A673 (cell line): ENCODE results near the gene APOA4.

Experiments
- EZH2 ChIP-seq: fragments of 200-600 bp; sonication (generic); IDR thresholded peaks from 2 replicates; pipeline ENCODE4 v1.6.1; 2017; ENCODE audit warnings: borderline replicate concordance, low read depth, mild to moderate bottlenecking, mixed read lengths, antibody characterized with exemption, low read length; ENCODE audit not compliant: poor library complexity, severe bottlenecking
- TF ChIP-seq, protein P1 (sequence below): fragments of 300-800, 200-600 bp; sonication (generic); conservative IDR thresholded peaks from 2 replicates; pipeline ENCODE4 v1.5.1; 2017; ENCODE audit warnings: low read depth, mild to moderate bottlenecking, antibody characterized with exemption, low read length, moderate library complexity, mixed read lengths

DNA sequence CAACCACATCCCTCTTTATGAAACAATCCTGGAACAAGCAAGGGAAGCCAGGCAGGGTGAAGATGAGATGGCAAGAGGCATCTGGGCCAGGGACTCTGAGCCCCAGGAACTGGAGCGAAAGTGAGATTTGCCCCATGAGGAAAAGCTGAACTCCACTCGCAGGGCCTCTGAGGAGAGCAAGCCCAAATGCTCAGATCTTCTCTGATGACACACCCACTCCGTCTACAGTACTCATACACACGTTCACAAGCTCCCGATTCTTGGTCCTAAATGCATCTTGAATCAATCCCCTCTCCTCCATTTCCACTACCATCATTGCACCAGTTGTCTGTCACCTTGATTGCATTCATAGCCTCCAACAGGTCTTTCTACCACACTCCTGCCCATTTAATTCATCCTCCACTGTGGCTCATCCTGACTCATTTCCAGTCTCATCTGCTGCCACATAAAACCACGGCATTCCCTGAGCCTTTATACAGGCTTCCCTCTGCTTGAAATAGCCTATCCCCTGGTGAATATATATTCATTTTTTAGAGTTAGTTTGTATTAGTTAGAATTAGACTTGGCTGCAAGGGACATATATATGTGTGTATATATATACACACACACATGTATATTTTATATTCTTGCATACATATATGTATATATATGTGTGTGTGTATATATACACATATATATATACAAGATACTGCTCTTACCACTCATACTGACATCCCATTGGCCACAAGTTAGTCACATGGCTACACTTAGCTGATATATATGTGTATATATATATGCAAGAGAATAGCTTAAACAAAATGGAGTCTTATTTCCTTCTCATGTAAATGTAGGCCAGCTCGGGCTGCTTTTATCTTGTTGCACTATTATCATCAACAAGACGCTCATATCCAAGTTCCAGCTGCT is 30.0 kb downstream of the APOA4 start:
- TF ChIP-seq, protein P1, sequence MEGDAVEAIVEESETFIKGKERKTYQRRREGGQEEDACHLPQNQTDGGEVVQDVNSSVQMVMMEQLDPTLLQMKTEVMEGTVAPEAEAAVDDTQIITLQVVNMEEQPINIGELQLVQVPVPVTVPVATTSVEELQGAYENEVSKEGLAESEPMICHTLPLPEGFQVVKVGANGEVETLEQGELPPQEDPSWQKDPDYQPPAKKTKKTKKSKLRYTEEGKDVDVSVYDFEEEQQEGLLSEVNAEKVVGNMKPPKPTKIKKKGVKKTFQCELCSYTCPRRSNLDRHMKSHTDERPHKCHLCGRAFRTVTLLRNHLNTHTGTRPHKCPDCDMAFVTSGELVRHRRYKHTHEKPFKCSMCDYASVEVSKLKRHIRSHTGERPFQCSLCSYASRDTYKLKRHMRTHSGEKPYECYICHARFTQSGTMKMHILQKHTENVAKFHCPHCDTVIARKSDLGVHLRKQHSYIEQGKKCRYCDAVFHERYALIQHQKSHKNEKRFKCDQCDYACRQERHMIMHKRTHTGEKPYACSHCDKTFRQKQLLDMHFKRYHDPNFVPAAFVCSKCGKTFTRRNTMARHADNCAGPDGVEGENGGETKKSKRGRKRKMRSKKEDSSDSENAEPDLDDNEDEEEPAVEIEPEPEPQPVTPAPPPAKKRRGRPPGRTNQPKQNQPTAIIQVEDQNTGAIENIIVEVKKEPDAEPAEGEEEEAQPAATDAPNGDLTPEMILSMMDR = no peak
- TF ChIP-seq EZH2 = no peak
